GM18951 (cell line): Measurements from ENCODE around the gene ONECUT1.

Experiments
- POLR2A ChIP-seq: IDR thresholded peaks from 4 replicates; pipeline ENCODE4 v1.6.1; 2011; ENCODE audit warnings: mild to moderate bottlenecking; ENCODE audit not compliant: insufficient read length, insufficient read depth; ENCODE audit errors: extremely low read depth
- in situ Hi-C: fragments of 300-500 bp; cut with MboI; formaldehyde crosslinking; loops from one replicate; pipeline ENCODE4 v1.12.0; 2022; ENCODE audit warnings: low sequenced_read_pairs, mixed read lengths, inconsistent platforms; ENCODE audit not compliant: unreplicated experiment

ONECUT1 gene

DNA sequence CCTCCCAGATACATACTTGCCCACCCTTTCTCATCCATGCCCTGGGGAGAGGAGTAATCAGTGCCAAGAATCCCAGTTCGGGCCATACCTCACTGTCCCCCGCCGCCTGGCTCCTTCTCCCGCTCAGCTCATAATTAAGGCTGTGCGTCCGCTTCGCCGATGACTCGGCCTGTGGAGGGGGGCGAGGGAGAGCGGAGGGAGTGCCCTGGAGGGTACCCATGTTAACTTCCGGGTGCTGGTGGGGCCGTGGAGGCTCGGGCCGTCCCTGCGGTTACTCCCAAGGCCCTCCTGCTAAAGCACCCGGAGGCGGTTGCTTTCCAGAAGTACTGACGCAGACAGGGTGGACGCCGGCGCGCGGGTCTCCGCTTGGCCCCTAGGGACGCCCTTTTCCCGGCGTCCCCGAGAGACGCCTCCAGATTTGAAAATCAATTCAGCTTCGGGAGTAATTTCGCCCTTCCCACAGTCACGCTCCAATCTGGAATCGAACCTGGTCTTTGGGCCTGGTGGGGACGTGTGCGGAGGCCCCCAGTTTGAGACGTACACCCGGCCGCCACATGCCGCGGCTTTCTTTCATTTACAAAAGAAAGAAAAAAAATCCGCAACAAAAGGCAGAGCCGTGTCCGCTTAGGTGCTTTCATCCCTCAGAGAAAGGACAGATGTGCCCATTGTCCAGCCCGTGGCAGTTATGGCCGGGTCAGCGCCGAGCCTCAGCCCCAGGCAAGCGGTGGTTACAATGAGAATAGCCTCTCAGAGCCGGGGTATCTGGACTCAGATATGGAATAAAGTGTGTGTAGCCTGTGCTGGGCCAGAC is 1.0 kb upstream of the ONECUT1 start:
- in situ Hi-C loops, result no loop called here
- TF ChIP-seq POLR2A, result no peak

DNA sequence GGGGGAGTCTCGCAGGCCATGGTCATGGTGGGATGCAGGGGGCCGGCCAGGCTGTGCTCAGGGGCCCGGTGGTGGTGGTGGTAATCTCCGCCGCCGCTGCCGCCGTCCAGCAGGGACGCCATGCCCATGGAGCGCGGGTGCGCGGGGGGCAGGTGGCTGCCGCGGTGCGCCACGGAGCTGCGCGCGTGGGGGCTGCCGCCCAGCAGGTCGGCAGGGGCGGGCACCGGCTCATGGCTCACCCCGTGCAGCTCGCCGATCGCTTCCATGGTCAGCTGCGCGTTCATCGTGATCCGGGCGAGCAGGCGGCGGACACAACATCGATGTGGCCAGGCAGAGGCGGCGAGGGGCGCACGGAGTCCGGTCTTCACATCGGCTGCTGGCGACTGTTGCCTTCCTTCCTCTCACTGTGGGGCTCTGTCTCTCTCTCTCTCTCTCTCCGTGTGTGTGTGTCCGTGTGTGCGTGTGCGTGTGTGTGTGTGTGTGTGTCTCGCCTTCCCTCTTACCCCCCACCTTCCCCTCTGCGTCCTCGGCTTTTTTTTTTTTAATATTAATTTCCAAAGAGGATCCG is 451 bp downstream of the ONECUT1 start:
- no peak for TF ChIP-seq POLR2A
- in situ Hi-C loops, result no loop called here

DNA sequence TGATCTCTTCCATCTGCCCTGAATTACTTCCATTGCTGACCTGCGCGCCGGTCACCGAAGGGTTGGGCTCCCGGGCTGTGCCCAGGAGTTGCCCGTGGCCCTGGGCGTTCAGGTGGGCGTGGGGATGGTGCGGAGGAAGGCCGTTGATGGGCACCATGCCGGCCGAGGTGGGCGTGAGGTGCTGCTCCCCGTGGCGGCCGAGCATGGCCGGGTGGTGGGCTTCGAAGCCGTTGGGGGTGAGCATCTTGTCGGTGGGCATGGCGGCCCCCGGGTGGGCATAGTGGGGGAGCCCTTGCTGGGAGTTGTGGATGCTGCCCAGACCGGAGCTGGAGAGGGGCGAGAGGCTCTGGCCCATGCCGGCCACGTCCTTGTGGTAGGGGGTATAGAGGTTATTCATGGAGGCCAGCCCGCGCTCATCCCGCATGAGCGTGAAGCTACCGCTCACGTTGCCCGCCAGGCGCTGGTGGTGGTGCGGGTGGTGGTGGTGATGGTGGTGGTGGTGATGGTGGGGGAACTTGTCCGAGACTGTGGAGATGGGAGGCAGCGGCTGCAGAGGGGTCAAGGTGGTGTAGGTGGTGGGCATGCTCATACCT is 1.0 kb downstream of the ONECUT1 start:
- no peak for TF ChIP-seq POLR2A
- in situ Hi-C loops, result no loop called here

DNA sequence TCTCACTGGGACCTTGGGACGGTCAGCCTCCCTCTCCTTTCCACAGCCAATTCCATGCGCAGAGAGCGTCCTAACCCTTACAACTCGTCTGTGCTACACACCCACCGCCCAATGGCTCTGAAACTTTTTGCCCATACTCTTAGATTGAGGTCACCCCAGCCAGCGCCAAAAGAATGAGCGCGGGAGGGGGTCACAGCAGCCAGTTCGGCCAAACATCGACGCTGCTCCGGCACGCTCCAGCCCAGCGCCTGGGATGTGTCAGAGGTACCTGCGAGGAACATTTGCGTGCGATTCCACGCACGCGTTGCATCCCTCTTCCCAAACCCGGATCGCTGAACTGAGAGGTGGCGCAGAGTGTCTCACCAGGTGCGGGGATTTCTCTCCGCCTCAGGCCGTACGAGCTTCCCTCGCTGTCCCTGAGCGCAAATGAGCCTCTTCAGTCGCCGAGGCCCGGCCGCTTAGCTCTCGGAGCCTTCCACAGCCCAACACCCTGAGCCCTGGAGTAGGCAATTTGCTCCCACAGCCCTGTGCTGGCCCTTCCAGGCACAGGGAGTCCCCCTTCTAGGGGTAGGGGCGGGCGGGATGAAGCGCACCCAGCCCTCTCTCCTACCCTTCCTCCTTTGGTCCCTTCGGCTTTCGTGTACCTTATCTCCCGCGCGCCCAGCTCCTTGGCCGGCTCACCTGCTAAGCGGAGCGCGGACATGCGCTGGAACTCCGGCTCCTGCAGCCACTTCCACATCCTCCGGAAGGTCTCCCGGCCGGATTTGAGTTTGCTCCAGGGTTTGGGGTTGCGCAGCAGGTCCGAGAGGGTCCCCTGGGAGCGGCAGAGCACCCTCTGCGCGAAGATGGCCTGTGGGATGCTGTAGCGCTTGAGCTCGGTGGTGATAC is 1.8 kb downstream of the ONECUT1 start:
- no peak for TF ChIP-seq POLR2A
- in situ Hi-C loops, result no loop called here

DNA sequence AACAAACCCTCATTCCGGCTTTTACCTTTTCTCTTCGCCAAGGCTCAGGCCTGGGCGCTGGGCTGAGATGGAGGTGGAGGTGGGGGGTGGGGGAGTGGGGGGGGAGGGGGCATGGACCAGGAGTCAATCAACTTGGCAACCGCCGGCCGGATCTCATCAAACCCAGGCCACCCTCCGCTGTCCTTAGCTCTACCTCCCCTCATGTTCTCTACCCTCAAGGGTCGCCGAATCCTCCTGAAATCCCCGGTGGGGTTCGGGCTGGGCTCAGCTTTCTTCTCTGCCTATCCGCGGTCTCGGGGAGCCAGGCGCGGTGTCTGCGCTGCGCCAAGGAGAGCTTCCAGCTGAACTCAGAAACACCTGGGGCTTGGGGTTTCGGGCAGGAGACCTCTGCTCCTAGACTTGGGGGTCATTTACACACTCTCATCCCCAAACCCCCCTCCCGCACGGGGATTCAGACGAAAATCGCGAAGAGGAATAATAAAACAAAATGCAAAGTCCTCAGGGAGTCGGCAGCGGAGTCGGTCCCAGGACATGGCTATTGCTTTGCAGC is 2.5 kb downstream of the ONECUT1 start:
- in situ Hi-C loops, result no loop called here
- no peak for TF ChIP-seq POLR2A

DNA sequence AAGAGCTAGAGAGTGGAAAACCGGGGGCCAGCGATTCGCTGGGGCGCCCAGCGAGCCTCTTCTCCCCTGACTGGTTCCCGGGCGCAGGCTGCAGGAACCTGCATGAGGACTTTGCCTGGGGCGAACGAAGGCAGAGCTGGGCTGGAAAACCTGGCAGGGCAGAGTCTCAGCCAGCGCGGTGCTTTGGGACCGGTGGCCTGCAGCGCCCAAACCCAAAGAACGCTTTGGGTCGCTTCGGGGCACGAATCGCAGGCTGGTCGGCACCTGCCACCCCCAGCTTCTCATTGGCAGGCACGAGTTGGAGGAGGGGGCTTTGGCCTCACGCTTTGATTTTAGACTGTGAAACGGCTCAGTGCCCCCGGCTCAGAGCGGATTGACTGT is 3.0 kb downstream of the ONECUT1 start:
- no peak for TF ChIP-seq POLR2A

DNA sequence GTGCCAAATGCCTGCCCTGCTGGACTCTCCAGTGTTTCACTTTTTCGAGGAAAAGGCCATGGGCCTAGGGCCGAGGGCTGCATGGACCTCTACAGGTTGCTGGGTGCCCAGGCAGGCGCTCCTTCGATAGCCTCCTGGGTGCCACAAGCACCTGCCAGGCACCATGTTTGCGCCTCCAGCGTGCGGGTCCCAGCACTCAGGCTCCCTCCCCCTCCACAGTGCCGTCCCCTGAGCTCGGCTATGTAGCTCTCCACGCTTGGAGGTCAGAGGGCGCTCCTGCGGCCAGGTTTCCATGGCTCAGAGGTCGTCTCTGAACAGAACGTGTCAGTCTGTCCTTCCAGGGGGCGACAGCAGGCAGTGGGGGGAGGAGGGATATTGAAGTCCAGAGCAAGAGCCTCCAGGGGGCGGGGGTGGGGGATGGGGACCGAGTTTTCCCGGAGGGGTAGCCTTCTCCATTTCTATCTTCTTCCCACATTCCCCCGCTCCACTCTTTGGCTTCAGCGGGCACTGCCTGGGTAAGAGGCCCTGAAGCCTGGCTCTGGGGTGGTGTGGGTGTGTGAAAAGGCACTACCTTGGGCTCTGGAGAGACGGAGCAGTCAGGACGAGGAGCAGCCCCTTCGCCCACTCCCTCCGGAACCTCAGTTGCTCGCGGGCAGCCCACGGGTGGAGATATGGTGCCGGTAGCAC is 3.6 kb downstream of the ONECUT1 start:
- TF ChIP-seq POLR2A, result no peak
- in situ Hi-C loops, result no loop called here

More for the DNA sequence above, 3.0 kb downstream of the ONECUT1 start:
- in situ Hi-C loops, result no loop called here

DNA sequence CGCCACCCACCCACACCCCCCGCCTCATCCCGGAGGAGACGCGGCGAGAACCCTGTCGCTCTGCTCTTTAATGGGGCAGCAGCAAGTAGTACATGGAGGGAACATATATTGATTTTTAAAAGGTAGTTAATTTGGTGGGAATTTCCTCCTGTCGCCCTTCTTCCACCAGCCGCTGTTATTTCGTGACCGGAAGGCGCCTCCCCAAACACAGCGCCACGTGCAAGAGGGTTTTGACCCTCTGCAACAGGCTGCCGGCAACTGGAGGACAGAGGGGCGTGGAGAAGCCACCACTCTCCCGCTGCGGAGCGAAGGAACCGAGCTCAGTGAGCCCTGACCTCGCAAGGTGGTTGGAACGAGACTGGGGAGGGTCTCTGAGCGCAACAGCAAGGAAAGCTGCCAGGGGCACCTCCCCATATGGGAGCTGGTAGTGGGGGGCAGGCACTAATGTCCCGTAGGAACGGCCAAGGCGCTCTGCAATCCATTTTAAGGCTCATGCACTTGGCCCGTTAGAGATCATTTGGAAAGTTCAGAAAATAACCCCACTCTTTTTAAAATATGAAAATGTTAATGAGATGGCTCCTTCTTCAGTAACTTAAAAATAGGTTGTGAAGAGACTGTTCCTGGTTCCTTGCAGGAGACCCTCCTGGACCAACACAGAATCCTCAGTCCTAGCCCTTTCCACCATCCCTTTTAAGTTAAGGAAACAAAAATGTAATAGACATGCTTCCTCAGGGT is 4.3 kb downstream of the ONECUT1 start:
- no peak for TF ChIP-seq POLR2A
- in situ Hi-C loops, result no loop called here

DNA sequence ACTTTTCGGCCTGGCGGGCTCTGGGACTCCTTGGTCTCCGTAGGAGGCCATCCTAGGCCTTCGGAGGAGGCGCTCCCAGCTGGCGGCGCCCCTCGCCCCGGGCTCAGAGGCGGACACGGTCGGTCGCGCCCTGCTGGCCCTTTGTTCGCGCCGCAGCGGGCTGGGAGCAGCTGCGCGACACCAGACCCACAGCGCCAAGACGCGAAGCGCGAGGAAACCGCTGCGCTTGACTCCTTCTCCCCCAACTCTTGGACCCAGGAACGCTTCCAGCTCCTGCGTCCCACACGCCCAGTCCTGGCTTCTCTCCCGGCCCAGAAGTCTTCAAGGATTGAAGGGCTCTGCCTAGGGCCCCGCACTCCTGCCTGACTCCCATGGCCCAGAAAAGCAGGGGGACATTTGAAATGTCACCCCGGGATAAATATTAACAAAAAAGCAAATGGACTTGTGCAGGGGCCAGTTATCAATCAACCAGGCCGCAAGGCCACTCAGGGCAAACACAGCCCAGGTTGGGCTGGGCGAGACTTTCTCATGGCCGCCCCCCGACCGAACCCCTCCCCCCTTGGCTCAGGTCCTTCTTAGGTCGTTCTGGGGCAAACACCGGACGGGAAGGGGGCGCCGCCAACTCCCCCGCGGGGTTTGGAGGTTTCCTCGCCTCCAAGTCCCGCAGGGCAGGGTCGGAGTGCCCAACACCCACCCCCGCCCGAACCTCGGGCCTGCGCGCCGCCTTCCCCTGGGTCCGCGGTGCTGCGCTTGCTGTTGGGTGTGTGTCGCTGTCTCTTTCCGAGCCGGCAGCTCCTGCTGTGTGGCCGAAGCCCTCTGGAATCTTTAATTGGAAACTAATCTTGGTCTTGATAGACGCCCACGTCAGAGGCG is 5.1 kb downstream of the ONECUT1 start:
- in situ Hi-C loops, result no loop called here

DNA sequence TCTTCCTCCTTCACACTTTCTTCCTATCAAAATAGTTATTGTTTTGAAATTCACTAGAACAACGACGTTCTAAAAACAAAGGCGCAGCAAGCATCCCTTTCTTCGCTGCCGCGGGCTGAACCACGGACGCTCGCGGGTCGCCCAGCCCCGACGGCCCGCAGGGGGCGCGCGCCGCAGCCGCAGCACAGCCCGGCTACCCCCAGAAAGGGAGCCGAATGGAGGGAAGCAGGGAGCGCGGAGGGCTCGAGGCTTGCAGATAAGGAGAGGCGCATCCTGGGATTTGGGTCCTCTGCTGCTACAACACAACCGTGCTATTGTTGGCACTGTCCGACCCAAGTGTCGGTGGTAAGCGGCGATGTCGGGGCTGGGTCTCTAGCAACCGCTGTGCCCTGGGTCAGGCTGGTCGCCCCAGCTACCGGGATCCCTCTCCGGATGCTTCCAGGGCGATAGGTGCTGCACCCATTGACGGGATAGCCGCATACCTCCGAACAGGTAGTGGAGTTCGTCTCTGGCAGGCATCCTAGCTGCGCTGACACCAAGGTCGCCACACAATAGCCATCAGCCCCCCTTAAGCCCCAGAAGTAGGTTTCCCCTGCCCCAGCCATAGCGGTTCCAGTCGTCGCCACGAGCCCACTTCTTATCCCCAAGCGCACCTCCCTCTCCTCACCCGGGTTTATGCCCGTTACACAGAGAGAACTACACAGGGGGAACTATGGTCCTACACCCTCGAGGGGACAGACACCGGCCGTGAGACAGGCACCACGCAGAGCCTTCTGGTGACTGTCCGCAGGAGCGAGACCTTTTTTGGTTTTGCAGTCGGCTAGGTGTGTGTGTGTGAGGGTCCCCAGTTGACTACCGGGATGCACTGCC is 6.0 kb downstream of the ONECUT1 start:
- no peak for TF ChIP-seq POLR2A
- in situ Hi-C loops, result no loop called here

More for the DNA sequence above, 5.1 kb downstream of the ONECUT1 start:
- TF ChIP-seq POLR2A, result no peak
